Esophagus squamous epithelium (tissue), 4 donors: Measurements from ENCODE around the gene XRCC2.

Experiments used
- CTCF ChIP-seq, 6 experiments: fragments of 450-650 bp in 4 of 6; fragments of 200-600 bp in 2 of 6; sonication (generic) in 2 of 6; IDR thresholded peaks; one replicate each; pipeline ENCODE4 v1.5.1; 2016 to 2019; ENCODE audit warnings: antibody characterized with exemption in 6 of 6, mild to moderate bottlenecking in 4 of 6, moderate library complexity in 4 of 6
- POLR2A ChIP-seq, 4 donors: fragments of 450-650 bp; IDR thresholded peaks; one replicate each; pipeline ENCODE4 v1.6.1; 2017; ENCODE audit warnings: antibody characterized with exemption in 4 of 4, mild to moderate bottlenecking in 4 of 4, moderate library complexity in 3 of 4

GRCh38 chr7:152637161-152637560 lies 38.8 kb downstream of the XRCC2 start:
- TF ChIP-seq CTCF (IDR thresholded peaks at IDR 0.05) = no peak
- no peak for TF ChIP-seq POLR2A (IDR thresholded peaks at IDR 0.05)
